A549 treated with DMSO at 1 μM for 4 hours (cell line): ENCODE measurements around the gene CCER1. TPM values are rescaled to one million over a fixed set of nuclear protein-coding genes. Genes with fewer than 3 reads are reported as not detected.

ENCODE experiments used
- total RNA-seq: library from RNA; stranded (reverse); fragments of 200-300 nt; extraction: Qiagen RNA extraction; gene quantifications from 5 replicates; pipeline ENCODE4 v1.2.3, GENCODE V29; 2022; ENCODE audit warnings: low read depth

CCER1 gene, protein sequence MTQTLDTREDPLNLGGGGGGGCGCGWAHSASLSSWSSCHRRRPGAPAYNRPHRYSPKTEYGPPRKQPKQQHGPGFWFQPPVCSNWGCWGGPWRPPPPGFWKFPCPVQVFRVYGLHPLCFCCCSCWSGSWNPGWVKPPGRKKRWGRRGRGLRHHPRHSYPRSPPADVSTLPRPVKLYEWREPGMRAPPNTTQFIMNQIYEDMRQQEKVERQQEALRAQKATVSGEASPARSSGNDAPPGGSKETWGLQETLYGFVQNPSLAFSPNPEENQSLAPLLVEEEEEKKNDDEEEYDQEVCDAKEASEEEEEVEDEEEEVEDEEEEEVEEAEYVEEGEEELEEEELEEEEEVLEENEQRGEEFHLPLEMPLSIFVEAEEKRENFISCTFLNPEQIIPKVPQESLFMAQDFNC
- not detected in 5 replicates for total RNA-seq

DNA sequence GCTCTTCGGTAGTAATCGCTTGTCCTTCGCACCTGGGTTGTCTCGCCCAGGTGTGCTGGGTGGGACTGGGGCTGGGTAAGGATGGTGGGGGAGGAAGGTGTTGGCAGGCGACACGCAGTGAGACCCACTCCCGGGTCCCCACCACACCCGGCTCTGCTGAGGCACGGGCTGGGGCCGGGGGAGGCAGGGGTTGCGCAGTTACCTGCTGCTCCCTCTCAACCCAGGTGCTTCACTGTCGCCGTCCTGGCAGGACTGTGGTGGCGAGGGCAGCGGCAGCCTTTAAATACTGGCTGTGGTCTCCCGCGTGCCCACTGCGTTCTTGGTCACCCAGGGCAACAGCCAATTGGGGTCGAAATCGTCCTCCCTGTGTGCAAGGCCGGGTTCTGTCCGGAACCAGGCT lies at the start of gene CCER1:
Gene CCER1, minus strand, starts transcription at position 256 of the 400 bp plus-strand sequence. CDS start 434 bp downstream, outside the sequence.

Other genes with a start within 250 kb of the CCER1 start
- not detected in 5 replicates for gene EPYC, start 49.8 kb upstream of the CCER1 start, total RNA-seq
- not detected in 5 replicates for gene KERA, start 102.8 kb upstream of the CCER1 start, total RNA-seq
- 0.13 to 0.46 TPM (median 0.19 TPM) in 5 replicates for gene LUM, start 156.3 kb upstream of the CCER1 start, total RNA-seq
- gene DCN, start 227.6 kb upstream of the CCER1 start, total RNA-seq, result not detected in 5 replicates